Left lung (tissue), 10 donors: Measurements from ENCODE around the gene GRB10. TPM values are rescaled to one million over a fixed set of nuclear protein-coding genes. Genes with fewer than 3 reads are reported as not detected.

Experiments used
- ATAC-seq: fragments of 200-7000 bp; cut with Tn5 transposase; one replicate; pipeline ENCODE4 v1.9.1; 2020; ENCODE audit warnings: moderate library complexity
- DNase-seq, 4 donors: peaks; one replicate each; pipeline ENCODE4 v3.0.0-alpha.2; 2013 to 2020
- H3K27ac ChIP-seq, 2 donors: fragments of 200-600 bp; sonication (generic) in 1 of 2; one replicate each; pipeline versions ENCODE4 v1.5.0 to v1.8.0; 2020 to 2021
- H3K27me3 ChIP-seq, 2 donors: fragments of 200-600 bp; sonication (generic) in 1 of 2; one replicate each; pipeline versions ENCODE4 v1.5.0 to v1.8.0; 2020 to 2021
- H3K36me3 ChIP-seq, 2 donors: fragments of 200-600 bp; sonication (generic) in 1 of 2; one replicate each; pipeline versions ENCODE4 v1.5.0 to v1.8.0; 2020 to 2021
- H3K4me1 ChIP-seq, 2 donors: fragments of 200-600 bp; one replicate each; pipeline ENCODE4 v1.8.0; 2021
- H3K4me3 ChIP-seq, 2 donors: fragments of 200-600 bp; sonication (generic) in 1 of 2; one replicate each; pipeline versions ENCODE4 v1.5.0 to v1.8.0; 2020 to 2021; ENCODE audit warnings: mild to moderate bottlenecking in 1 of 2
- H3K9me3 ChIP-seq, 2 donors: fragments of 200-600 bp; sonication (generic) in 1 of 2; one replicate each; pipeline versions ENCODE4 v1.5.0 to v1.8.0; 2020 to 2021
- intact Hi-C, 2 donors: fragments of 100-400 bp; cut with DNase I; formaldehyde crosslinking; loops; one replicate each; pipeline versions ENCODE4 v1.11.2 to v1.14.2; 2022
- polyA plus RNA-seq, 6 donors: library from polyadenylated mRNA; unstranded; fragments of 120-200 nt; gene quantifications; one replicate each; pipeline ENCODE4 v1.2.1, GENCODE V29; 2013; ENCODE audit not compliant: insufficient read length in 6 of 6
- total RNA-seq, 2 donors: library from RNA; stranded (reverse); fragmentation: NEBNext Ultra II Directional; extraction: Animal tissue kit (Norgen Biotek cat#: 25700); gene quantifications; one replicate each; pipeline ENCODE4 v1.2.1, GENCODE V29; 2021
- TF ChIP-seq, protein P1 (sequence below), 2 donors: fragments of 200-600 bp; sonication (generic) in 1 of 2; IDR thresholded peaks; one replicate each; pipeline versions ENCODE4 v1.5.0 to v1.8.0; 2021; ENCODE audit warnings: antibody characterized with exemption in 2 of 2
- donor health status: DM: no; HTN: yes; CAD: no.
- donor health status: DM: no; HTN: no; CAD: no.

Gene GRB10
- total and polyA plus RNA-seq, 8 donors: 38.8 to 58.3 (median 45.0) TPM

DNA sequence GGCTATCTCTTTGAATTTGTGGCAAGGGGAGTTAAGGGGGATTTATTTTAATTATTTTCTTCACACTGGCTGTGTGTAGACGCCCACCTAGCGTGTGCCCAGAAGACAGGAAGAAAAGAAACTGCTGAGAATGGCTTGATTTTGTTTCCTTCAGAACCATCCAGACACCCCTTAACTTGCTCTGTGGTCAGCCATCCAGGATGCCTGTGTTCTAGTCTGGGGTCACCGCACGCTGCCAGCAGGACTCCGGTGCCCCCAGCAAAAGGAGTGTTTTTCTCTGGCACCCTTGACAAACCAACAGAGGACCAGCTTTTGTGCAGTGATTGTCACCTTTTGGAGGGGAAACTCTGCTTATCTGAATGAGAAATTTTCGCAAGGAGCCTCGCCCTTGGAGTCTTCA is 222.8 kb downstream of the GRB10 start:
- DNase-seq (no peak), ATAC-seq (no peak)
- TF ChIP-seq, protein P1, sequence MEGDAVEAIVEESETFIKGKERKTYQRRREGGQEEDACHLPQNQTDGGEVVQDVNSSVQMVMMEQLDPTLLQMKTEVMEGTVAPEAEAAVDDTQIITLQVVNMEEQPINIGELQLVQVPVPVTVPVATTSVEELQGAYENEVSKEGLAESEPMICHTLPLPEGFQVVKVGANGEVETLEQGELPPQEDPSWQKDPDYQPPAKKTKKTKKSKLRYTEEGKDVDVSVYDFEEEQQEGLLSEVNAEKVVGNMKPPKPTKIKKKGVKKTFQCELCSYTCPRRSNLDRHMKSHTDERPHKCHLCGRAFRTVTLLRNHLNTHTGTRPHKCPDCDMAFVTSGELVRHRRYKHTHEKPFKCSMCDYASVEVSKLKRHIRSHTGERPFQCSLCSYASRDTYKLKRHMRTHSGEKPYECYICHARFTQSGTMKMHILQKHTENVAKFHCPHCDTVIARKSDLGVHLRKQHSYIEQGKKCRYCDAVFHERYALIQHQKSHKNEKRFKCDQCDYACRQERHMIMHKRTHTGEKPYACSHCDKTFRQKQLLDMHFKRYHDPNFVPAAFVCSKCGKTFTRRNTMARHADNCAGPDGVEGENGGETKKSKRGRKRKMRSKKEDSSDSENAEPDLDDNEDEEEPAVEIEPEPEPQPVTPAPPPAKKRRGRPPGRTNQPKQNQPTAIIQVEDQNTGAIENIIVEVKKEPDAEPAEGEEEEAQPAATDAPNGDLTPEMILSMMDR (IDR thresholded peaks at IDR 0.05): no peak
- no peaks in the 10 kb centered on the region for H3K36me3 ChIP-seq
- no peaks in the 10 kb centered on the region for H3K4me1 ChIP-seq
- no peak overlapping the region for H3K4me3 ChIP-seq
- H3K27ac ChIP-seq: no peak overlapping the region
- H3K27me3 ChIP-seq: peaks cover 0 to 4% of the 10 kb centered on the region in 2 donors
- H3K9me3 ChIP-seq: no peaks in the 10 kb centered on the region
- intact Hi-C loops: no loop called here

DNA sequence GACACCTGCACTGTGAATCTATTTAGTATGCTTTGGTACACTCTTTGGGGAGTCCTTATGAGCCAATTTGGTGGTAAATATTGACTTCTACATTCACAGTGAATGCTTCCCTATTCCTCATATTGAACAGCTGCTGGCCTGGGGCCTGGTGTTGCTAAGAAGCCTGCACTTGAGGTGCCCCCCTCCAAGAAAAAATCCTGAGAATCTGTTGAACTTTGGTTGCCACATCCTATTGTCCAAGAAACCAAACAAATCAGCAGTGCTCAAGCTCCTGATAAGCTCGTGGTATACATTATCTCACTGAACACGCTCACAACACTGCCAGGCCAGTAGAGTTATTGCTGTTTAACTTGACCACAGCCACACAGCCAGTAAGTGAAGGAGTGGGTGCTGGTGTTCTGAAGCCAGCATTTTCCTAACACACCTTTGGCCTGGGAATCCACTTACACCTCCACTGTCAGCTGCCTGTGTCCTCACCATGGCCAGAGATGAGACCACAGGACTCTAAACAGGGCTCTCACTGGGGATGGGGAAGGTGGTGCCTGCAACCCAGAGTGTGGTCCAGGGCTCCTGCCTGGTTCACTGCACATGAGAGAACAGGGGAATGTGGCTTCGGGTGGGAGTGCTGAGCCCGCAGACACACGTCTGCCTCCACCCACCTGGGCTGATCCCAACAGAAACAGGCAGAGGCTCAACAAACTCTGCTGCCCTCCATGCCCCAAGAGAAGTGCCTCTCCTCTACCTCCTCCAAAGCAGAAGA is 224.2 kb downstream of the GRB10 start:
- no peak overlapping the region for H3K27ac ChIP-seq
- H3K27me3 ChIP-seq: peaks cover 0 to 4% of the 10 kb centered on the region in 2 donors
- H3K4me1 ChIP-seq: no peaks in the 10 kb centered on the region
- H3K36me3 ChIP-seq: no peaks in the 10 kb centered on the region
- ATAC-seq (no peak), DNase-seq (no peak)
- no peaks in the 10 kb centered on the region for H3K9me3 ChIP-seq
- TF ChIP-seq, protein P1 (IDR thresholded peaks at IDR 0.05): no peak
- H3K4me3 ChIP-seq: no peak overlapping the region
- intact Hi-C loops: no loop called here

DNA sequence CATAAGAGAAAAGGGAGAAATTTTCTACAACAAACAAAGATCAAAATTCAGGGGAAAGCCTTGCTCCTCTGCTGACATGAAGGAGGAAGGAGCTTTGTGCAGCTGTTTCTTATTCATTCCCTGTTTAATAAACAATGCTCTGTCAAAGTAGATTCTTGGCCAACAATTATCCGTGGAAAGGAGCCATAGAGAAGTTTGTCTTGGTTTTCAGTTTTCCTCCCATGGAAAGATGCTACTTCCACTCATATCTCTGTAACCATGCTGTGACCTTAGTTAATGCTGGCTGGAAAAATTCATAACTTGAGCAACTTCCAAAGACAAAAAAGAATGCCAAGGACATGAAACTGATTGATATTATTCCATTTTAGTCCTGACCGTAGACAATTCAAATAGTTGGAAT is 225.6 kb downstream of the GRB10 start:
- DNase-seq: peak in 2 of 4 donors; percentile 33 to 41

DNA sequence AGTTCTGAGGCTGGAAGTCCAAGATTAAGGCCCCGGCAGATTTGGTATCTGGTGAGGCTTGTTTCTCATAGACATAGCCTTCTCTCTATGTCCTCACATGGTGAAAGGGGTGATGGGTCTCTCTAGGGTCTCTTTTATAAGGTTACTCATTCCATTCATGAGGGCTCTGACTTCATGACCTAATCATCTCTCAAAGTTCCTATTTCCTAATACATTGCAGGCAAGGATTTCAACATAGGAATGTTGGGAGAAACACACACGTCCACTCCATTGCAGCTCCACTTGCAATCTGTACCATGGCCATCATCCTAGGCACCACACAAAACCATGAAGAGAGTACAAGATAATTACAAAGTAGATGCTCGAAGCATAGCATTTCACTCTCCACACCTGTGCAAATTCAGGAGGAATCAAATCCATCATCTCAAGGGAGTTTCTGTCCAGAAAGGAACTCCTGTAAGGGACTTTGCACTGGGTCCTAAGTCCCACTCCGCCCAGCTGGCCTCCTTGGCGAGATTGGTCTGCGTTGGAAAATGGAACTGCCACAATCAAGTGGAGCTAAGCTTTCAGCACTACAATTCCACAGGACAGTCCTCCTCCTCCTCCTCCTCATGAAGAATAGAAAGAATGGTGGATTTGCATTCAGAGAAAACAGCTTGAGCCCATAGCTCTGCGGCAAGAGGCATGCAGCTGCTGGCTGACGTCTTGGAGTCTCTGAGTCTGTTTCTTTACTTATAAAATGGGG is 226.3 kb downstream of the GRB10 start:
- no peaks in the 10 kb centered on the region for H3K36me3 ChIP-seq
- peaks cover 0 to 4% of the 10 kb centered on the region in 2 donors for H3K27me3 ChIP-seq
- intact Hi-C loops: no loop called here
- H3K27ac ChIP-seq: no peak overlapping the region
- no peak overlapping the region for H3K4me3 ChIP-seq
- peak in 2 of 4 donors; percentile 9 to 29 for DNase-seq
- no peak for ATAC-seq
- no peaks in the 10 kb centered on the region for H3K4me1 ChIP-seq
- H3K9me3 ChIP-seq: no peaks in the 10 kb centered on the region
- TF ChIP-seq, protein P1 (IDR thresholded peaks at IDR 0.05): no peak

More for the DNA sequence above, 225.6 kb downstream of the GRB10 start:
- Histone ChIP-seq H3K4me3 (no peak overlapping the region), H3K9me3 (no peaks in the 10 kb centered on the region), H3K27ac (no peak overlapping the region), H3K36me3 (no peaks in the 10 kb centered on the region), H3K27me3 (peaks cover 0 to 4% of the 10 kb centered on the region in 2 donors), H3K4me1 (no peaks in the 10 kb centered on the region)
- ATAC-seq: no peak
- intact Hi-C loops: no loop called here
- TF ChIP-seq, protein P1 (IDR thresholded peaks at IDR 0.05): no peak

DNA sequence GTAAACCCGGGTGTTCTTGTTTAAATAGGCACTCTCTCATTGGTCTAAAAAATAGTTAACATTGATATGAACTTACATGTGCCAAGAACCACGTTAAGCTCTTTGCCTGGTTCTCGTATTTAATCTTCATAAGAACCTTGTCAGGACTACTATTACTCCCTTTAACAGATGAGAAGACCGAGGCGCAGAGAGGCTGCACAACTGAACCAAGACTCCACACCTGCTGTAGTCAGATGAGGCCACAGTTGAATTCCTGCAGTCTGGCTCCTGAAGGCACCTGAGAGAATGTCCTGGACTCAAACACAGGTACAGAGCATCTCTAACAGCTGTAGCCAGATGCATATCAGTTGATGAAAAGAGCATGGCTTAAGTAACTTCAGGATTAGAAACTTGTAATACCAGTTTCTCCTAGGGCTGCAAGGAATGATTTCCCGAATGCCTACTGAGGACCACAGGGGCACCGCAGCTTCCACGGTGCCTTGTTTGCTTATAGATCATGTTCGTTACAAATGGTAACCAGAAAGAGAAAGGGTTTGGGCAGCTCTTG is 227.0 kb downstream of the GRB10 start:
- Histone ChIP-seq H3K36me3 (no peaks in the 10 kb centered on the region), H3K4me3 (no peak overlapping the region), H3K27me3 (peaks cover 0 to 4% of the 10 kb centered on the region in 2 donors), H3K27ac (no peak overlapping the region), H3K4me1 (no peaks in the 10 kb centered on the region), H3K9me3 (no peaks in the 10 kb centered on the region)
- TF ChIP-seq, protein P1 (IDR thresholded peaks at IDR 0.05): no peak
- intact Hi-C loops: no loop called here
- no peak for ATAC-seq
- DNase-seq: no peak
